GM21737 (cell line): ENCODE measurements around the gene UBE4A.
"Not testable (repeated sequence)": the region's sequence is repeated elsewhere in the genome, so short reads cannot be mapped to it uniquely, and the experiment has no call there.

Experiments used
- ATAC-seq: cut with Tn5 transposase; IDR thresholded peaks from one replicate; pipeline ENCODE4 v1.9.1; 2021; ENCODE audit warnings: mild to moderate bottlenecking, moderate library complexity; ENCODE audit not compliant: unreplicated experiment

Gene UBE4A

DNA sequence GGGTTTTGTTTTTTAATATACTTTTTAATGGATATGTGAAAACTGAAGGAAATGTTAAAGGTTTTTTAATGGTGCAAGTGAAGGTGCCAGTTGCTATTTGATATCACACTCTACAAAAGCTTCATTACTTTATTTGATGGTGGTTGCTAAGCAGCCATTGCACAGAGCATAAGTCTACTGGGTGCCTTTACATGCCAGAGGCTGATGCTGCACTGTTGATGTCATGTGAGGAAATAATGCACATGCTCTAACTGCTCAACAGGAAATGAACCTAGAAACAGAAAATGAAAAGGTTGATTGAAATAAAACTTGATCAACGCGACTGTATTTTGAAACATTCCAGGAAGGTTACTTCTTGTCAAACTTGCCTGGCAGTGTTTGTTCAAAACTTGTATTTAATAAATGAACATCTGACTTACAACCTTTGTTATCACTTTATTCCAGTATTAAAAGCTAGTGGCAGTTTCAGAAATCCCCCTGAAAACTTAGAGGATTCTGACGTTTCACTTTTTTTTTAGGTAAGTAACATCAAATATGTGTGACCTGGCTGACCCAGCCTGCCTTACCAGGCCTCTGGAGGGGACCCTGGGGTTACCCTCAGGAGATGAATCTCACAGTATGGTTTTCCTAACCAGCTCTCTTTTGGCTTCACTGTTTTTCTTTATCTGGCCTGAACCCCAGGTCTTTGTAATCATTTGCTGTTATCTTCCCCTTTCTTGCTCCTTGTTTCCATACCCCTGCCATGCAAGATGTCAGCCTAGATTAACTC is 39.6 kb downstream of the UBE4A start:
- peak; percentile 38 for ATAC-seq

DNA sequence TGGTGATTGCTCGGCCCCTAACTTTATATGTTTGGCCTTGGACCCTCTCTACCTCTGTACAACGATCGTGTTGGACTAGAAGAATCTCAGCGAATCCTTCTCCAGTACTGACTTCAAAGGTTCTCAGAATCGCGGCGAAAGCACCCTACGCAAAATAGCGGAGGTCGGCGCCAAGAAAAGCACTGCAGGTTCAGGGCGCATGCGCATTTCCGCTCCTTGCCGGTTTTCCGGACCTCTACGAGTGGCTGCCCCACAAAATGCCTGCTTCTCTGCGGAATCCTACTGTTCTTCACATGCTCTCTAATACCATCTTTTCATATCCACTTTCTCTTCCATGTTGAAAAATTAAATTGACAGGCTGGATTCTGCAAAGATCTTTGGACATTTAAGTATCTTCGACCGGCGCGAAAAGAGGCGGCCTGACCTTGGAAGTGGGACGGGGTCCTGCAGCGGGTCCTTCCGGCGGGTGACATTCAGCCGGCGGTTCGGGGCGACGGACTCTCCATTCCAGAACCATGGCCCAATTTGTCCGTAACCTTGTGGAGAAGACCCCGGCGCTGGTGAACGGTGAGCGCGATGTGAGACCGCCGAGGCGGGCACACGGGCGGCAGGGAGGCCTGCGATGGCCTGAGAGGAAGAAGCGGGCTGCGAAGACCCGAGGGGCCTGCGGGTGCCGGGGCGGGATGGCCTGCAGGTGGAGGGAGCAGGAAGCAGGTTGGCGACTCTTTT is 41.9 kb downstream of the UBE4A start, which contains the start of gene ATP5MG:
ATP5MG (plus strand) TSS at position 456 of the 729 bp plus-strand sequence; CDS start at position 516, 60 bp downstream.
- ATAC-seq: peak; percentile 52

DNA sequence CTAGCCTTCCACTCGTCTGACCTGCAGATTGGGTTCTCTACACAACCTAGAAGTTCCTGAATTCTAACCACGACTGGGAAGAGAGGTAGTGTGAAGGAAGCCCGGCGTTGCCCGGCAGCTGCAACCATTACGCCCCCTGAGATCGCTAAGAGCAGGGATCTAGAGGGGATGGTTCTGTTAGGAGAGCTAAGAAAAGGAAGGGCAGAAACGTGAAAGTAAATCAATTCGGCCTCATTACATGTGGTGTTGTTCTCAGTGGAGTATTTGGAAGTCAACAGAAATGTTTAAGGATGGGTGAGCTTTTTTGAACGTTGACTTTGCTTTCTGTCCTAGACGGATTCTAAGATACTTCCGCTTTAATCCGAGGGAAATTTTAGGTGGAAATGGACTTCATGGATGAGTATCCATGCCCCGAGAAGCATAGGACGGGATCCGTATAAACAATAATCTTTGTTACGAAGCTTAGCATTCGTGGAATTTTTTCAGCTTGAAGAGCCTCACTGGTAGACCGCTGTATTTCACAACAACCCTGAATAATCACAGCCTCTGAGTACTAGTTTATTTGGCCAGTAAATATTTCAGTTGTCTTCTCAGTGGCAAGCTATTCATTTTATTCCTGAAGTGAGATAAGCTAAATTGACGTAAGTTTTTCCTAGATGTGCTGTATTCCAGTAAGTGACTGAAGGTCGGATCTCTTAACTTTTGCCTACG is 42.6 kb downstream of the UBE4A start:
- ATAC-seq: no peak

DNA sequence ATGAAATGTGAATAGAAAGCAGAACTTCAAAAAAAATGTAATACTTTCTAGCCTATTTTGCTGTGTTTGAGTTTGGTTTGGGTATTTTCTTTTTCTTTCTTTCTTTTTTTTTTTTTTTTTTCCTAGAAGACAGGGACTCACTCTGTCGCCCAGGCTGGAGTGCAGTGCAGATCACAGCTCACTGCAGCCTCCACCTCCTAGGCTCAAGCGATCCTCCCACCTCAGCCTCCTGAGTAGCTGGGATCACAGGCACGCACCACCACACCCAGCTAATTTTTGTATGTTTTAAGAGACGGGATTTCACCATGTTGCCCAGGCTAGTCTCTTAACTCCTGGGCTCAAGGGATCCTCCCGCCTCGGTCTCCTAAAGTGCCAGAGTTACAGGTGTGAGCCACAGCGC is 43.2 kb downstream of the UBE4A start:
- ATAC-seq: not testable (repeated sequence)

DNA sequence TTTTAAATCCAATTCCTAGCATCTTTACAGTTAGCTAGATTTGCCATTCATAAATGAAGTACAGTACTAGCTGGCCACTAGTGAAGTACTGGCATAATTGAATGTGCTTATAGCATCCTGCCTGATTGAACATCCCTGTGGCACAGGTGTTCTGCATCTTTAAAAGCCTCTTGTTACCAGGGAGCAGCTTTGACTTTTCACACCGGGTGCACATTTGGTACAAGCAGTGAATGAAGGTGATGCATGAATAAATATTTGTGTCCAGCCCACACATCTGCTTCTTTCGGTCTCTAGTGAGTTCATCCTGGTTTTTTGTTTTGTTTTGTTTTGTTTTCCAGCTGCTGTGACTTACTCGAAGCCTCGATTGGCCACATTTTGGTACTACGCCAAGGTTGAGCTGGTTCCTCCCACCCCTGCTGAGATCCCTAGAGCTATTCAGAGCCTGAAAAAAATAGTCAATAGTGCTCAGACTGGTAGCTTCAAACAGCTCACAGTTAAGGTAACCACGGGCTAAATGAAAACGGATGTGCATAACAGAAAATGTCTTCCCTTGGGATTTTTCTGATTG is 47.3 kb downstream of the UBE4A start:
- ATAC-seq: no peak

DNA sequence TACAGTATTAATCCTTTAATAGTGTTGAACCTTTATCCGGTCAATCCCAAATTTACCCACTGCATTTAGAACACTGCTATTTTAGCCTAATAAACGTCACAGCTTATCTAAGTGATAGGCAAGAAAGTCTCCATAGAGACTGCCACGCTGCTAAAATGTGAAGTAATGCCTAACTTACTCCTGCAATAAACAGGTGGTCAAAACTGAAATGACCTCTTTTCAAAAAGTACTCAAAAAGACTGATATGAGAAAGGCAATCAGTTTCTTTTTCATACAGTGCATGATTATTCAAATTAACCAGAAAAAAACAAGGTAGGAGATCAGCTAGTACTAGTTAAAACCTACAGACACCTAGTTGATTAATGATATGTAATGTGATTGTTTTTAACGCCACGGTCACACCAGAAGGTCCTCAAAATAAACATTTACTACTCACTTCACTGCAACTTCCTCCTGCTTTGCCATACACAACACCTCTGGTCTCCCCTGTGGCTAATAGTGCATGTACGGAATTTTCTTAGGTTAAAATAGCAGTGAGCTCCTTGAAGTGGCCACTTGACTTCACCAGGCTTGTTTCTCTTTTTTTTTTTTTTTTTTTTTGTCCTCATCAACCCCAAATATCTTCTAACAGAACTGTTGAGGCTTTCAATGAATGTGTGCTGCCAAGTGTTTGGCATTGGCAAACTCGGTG is 50.8 kb downstream of the UBE4A start:
- ATAC-seq: peak; percentile 55

DNA sequence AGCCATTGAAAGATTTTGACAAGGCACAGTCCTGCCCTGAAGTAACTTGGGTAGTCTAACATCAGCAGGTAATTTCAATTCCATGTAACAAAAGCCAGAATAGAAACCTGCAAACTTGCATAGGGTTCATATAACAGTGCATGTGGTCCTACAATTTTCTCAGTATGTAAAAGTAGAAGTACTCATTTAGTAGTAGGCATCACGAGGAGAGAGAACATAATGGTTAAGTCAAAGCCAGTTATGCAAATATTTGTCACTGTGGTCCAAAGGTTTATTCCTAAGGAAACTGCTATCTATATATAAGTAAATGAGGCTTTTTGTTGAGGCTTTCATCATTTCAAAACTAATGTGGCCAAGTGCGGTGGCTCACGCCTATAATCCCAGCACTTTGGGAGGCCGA is 52.1 kb downstream of the UBE4A start:
- no peak for ATAC-seq

DNA sequence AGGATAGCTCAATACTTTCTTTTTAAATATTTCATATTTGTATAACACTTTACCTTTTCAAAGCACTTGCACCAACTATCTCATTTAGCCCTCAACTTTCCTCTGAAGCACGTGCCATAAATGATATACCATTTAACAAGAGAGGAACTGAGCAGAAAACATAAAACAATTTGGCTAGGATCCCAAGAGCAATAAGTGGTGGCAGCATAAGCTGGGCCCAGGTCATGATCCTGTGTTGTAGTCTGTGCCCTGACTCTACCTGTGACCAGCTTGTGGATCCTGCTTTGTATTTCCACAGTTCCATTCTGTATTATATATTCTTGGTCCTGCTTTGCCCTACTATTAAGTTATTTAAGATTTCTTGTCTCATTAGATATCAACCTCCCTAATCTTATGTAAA is 53.5 kb downstream of the UBE4A start:
- ATAC-seq: no peak

DNA sequence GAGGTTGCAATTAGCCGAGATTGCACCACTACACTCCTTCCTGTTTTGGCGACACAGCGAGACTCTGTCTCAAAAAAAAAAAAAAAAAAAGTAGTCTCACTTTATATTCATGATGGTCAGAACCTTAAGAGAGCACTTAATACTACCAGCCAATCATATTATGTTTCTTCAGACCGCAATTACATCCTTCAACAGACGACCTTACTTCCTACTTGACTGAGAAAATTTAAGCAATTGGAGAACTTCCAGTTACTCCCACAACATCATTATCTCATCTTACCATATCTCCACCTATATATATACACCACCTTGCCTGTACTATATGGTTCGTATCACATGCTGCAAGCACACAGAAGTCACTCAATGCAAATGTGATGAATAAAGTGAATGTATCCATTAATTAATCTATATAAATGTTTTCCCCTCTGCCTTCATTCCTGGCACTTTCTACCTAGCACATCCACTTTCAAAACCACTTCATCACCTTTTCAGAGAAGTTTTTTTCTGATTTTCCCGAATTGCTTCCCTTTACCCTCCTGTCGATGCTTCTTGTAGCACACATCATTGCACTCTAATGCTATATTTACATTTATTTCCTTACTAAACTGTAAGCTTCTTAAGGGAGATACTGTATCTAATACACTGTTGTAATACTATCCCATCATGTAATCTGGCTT is 55.8 kb downstream of the UBE4A start:
- no peak for ATAC-seq

DNA sequence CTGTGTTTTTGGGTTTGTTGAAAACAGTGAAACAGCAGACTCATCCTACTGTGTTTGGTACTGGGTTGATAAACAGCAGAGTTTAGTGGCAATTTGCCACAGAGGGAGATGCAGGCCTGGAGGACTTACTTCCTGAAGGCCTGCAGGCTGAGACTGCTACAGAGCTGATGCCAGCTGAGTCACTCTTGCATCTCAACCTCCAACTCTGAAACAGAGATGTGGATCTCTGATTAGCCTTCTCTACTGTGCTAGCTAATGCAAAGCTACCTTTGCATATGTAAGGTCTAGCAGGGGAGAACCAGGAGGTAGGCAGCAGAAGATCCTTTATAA is 56.3 kb downstream of the UBE4A start:
- ATAC-seq: no peak

DNA sequence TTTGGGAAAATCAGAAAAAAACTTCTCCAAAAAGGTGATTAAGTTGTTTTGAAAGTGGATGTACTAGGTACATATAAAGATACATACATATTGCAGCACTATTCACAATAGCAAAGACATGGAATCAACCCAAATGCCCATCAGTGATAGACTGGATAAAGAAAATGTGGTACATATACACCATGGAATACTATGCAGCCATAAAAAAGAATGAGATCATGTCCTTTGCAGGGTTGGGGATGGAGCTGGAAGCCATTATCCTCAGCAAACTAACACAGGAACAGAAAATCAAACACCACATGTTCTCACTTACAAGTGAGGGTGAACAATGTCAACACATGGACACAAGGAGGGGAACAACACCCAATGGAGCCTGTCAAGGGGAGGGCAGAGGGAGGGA is 57.5 kb downstream of the UBE4A start:
- ATAC-seq: not testable (repeated sequence)

DNA sequence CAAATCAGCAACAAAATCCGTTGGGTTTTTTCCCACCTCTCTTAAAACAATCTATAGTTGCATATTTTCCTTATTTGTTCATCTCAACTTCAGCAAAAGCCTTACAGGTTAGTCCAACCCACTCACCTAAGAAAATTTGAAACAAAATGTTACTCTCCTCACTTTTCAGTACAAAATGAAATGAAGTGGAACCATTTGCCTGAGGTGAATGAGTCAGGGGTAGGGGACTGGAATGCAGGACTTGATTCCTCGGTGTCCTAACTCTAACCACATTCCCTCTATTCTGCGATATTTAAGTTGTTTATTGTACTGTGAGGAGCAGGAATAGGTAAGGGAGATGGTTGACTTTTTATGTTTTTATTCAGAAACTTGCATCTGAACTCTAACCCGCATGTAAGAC is 58.4 kb downstream of the UBE4A start:
- ATAC-seq: no peak

DNA sequence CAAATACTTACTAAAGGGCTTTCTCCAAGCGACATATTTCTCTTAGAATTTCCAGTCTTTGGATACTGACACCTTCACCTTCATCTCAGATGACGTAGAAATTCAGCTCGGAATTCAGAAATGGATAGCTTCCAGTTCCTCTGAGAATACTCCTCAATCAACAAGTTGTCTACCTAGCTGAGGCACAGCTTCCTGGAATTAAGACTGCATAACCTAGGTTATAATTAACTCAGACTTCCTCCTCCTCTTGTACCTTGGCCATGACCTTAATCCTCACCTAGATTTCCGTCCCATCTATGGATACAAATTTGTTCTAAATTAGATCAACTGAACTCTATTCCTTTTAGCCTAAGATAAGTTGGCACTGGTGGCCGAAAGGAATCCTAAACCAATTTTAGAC is 59.4 kb downstream of the UBE4A start:
- no peak for ATAC-seq

DNA sequence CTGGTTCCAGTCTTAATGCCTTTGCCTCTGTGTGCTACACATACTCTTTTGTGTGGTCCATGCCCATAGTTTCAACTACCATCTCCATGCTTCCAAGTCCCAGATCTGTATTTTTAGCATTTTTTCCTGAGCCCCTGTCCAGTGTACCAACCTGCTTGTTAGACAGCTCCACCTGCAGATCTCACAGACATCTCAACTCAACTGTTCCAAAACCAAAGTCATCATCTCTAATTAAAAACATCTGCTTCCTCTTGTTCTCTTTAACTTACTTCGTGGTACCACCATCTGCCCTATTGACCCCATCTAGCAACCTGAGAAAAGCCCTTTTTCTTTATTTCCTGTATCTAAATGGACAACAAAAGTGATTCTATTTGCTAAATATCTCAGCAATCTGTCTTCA is 68.3 kb downstream of the UBE4A start:
- no peak for ATAC-seq

DNA sequence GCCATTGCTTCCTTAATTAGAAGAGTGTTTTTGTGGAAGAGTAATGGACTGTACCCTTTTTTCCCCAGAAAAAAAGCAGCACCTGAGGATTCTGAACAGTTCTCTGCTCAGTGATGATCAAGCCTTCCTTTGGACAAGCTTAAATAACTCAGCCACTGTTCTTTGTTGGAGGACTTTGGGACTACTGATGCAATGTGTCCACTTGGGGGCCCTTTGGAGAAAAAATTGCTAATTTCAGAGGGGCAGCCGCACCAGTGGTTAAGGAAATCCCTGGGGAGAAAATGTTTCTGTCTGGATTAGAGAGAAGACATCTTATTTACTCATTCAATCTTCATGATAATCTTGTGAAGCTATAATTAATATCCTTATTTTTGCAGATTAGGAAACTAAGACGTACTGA is 71.6 kb downstream of the UBE4A start:
- no peak for ATAC-seq

DNA sequence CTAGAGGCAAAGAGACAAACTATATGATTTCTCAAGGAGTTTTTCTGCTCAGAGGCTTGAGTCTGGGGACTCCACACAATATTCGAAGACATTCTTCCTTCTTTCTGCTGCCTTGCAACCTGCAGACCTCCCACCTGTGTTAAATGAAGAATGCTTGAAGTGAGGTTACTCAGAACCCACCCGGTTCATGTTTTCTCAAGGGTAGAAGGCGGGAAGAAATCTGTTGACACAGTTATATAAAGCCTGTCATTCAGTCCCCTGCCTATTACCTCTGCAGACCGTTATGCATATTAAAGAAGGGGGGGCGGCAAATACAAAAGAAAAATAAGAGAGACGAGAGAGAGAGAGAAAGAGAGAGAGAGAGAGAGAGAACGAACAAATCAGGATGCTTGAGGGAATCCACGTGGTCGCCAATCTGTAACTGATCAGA is 74.7 kb downstream of the UBE4A start:
- ATAC-seq: no peak

DNA sequence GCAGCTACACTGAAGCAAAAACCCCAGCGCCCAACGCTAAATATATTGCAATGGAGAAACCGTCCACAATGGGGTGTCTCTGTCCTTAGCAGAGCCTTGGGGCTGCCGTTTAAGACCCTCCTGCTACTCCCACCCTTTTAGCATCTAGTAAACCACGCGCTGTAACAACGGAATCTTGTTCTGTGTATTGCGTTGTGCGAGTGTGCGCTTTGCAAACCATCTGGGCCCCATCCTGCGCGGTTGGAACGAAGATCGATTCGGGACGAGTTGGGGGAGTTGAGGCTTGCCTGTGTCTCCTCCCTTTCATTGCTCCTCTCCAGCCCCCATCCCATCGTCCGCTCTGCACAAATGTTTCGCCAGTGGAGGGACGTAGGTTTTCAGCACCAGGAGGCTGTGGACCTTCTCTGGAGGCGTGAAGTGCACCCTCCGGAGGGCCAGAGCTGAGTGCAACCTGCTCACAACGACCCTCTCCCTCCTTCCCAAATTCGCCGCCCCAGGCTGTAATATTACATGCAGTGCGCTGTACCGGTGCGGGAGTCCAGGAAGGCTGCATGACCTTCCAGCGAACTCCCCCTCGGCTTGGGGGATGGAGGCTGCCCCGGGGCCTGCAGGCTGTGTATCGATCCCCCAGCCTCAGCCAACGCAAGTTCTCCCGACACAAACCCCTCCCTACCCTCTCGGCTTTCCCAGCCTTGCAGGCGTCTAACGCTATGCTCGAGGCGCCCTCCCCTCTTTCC is 75.3 kb downstream of the UBE4A start:
- no peak for ATAC-seq

DNA sequence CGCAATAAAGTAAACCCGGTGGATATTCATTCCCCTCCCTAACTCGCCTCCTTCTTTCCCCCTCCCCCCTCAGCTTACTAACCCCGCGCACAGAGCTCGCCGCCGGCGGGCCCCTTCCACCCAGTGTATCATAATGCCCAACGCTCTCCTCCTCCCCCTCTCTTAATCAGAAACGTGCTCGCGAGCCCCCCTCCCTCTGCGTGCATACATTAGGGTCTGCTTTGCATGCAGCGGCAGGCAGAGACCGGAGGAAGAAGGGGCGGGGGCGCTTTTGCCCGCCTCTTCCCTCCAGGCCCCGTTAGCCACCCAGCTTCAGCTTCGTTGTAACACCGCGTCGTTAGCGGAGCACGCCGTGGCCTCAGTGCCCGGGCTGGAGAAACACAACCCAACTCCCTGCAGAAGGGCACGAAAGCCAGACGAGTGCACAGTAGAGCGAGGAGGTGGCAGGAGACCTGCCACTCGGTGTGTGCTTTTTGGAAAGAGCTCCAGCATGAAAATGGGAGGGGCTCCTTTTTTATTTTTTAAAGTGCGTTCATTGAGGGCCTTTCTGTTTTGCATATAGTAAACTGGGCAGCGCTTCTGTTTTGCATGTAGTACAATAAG is 76.0 kb downstream of the UBE4A start:
- ATAC-seq: no peak

DNA sequence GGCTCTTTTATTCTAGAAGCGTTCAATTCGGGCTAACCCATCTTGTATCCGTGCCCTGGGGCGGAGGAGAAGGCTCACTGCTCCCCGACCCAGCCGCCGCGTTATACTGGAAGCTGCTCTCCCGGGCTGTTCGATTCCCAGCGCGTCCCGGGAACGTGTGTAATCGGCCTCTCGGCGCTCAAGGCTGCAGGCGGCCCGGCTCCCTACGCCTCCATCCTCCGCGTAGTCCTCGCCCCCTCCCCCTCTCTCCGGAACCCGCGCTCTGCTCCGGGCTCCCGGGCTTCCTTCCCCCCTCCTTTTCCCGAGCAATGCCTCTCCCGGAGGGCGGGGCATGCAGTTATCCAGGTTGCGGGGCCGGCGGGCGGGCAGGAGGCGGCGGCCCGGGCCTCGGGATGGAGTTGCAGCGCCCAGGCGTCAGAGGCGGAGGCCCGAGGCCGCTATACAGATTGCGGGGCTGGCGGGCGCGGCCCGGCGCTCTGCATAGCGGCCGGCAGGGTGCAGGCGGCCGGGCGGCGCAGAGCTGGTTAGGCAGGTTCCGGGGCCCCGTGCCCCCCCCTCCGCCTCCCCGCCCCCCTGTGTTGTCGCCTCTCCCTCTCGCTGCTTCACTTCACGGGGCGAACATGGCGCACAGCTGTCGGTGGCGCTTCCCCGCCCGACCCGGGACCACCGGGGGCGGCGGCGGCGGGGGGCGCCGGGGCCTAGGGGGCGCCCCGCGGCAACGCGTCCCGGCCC is 76.7 kb downstream of the UBE4A start, which contains the start of gene KMT2A:
KMT2A (plus strand) TSS at position 600 of the 732 bp plus-strand sequence; CDS start at position 621, 21 bp downstream.
- peak; percentile 56 for ATAC-seq
